ENCODE measurements around the gene PRMT7. TPM values are rescaled to one million over a fixed set of nuclear protein-coding genes. Genes with fewer than 3 reads are reported as not detected.

Gene PRMT7
- polyA plus RNA-seq, 1 donor from 2014 or later = 203 TPM

DNA sequence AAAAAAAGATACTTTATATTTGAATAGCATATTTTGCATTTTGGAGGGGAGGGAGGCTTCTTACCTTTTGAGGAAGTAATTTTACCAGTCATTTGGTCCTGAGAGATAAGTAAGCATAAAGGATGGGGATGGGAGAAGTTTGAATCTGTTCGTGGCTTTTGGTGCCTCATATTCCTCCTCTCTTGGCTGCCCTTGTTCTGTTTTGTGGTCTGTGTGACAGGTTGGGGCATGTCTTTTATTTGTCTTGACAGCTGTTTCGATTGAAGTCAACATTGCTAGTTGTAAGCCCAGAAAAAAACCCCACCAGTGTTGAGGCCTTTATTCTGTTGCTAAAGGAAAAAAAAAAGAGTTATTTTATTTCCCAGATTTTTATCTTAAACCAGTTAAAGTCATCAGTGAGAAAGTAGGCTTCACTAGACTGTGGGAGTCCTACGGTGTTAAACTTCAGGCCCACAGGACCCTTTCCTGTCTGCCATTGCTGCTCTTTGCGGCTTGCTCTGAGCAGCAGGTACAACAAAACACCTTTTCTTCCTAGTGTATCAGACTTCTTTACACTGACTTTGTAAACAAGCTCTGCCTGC lies 35.1 kb upstream of the PRMT7 start:
- Histone ChIP-seq H3K9ac (ENCODE audit: low read length) (no peak overlapping the region), H3K9me3 (ENCODE audit: low read length) (no peaks in the 10 kb centered on the region), H3K4me2 (ENCODE audit: low read length) (no peak overlapping the region), H3F3A (ENCODE audit: insufficient read depth, low read length, poor library complexity, severe bottlenecking) (no peaks in the 10 kb centered on the region), H3K79me2 (replicated peaks; ENCODE audit: insufficient read depth, low read length) (no peaks in the 10 kb centered on the region), H3K9me2 (ENCODE audit: insufficient read depth, low read length) (no peaks in the 10 kb centered on the region), H3K4me3 (ENCODE audit: low read length) (no peak overlapping the region), H4K20me1 (ENCODE audit: insufficient read depth) (no peaks in the 10 kb centered on the region), H3K27ac (ENCODE audit: low read length) (no peak overlapping the region), H3K27me3 (ENCODE audit: insufficient read depth, low read depth, low read length) (no peaks in the 10 kb centered on the region), H3K36me3 (ENCODE audit: insufficient read depth, low read length) (no peaks in the 10 kb centered on the region), H2AFZ (ENCODE audit: low read depth, low read length) (no peak overlapping the region)
- no peak for TF ChIP-seq SMC3 (conservative IDR thresholded peaks at IDR 0.05; ENCODE audit: poor library complexity)
- TF ChIP-seq EZH2 (IDR thresholded peaks at IDR 0.05; ENCODE audit: borderline replicate concordance, insufficient read depth, low read length, poor library complexity, severe bottlenecking) = no peak
- TF ChIP-seq, protein P1, sequence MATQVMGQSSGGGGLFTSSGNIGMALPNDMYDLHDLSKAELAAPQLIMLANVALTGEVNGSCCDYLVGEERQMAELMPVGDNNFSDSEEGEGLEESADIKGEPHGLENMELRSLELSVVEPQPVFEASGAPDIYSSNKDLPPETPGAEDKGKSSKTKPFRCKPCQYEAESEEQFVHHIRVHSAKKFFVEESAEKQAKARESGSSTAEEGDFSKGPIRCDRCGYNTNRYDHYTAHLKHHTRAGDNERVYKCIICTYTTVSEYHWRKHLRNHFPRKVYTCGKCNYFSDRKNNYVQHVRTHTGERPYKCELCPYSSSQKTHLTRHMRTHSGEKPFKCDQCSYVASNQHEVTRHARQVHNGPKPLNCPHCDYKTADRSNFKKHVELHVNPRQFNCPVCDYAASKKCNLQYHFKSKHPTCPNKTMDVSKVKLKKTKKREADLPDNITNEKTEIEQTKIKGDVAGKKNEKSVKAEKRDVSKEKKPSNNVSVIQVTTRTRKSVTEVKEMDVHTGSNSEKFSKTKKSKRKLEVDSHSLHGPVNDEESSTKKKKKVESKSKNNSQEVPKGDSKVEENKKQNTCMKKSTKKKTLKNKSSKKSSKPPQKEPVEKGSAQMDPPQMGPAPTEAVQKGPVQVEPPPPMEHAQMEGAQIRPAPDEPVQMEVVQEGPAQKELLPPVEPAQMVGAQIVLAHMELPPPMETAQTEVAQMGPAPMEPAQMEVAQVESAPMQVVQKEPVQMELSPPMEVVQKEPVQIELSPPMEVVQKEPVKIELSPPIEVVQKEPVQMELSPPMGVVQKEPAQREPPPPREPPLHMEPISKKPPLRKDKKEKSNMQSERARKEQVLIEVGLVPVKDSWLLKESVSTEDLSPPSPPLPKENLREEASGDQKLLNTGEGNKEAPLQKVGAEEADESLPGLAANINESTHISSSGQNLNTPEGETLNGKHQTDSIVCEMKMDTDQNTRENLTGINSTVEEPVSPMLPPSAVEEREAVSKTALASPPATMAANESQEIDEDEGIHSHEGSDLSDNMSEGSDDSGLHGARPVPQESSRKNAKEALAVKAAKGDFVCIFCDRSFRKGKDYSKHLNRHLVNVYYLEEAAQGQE (IDR thresholded peaks at IDR 0.05; ENCODE audit: borderline replicate concordance) = no peak
- no peak for TF ChIP-seq POLR2AphosphoS5 (IDR thresholded peaks at IDR 0.05)
- TF ChIP-seq EP300 (conservative IDR thresholded peaks at IDR 0.05; ENCODE audit: poor library complexity, severe bottlenecking) = no peak
- TF ChIP-seq MXI1 (conservative IDR thresholded peaks at IDR 0.05; ENCODE audit: poor library complexity, severe bottlenecking) = no peak
- TF ChIP-seq, protein P2, sequence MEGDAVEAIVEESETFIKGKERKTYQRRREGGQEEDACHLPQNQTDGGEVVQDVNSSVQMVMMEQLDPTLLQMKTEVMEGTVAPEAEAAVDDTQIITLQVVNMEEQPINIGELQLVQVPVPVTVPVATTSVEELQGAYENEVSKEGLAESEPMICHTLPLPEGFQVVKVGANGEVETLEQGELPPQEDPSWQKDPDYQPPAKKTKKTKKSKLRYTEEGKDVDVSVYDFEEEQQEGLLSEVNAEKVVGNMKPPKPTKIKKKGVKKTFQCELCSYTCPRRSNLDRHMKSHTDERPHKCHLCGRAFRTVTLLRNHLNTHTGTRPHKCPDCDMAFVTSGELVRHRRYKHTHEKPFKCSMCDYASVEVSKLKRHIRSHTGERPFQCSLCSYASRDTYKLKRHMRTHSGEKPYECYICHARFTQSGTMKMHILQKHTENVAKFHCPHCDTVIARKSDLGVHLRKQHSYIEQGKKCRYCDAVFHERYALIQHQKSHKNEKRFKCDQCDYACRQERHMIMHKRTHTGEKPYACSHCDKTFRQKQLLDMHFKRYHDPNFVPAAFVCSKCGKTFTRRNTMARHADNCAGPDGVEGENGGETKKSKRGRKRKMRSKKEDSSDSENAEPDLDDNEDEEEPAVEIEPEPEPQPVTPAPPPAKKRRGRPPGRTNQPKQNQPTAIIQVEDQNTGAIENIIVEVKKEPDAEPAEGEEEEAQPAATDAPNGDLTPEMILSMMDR (IDR thresholded peaks at IDR 0.05; ENCODE audit: poor library complexity, severe bottlenecking) = no peak
- TF ChIP-seq RAD21 (conservative IDR thresholded peaks at IDR 0.05) = no peak
- no peak for TF ChIP-seq TAF1 (IDR thresholded peaks at IDR 0.05; ENCODE audit: low read depth)

DNA sequence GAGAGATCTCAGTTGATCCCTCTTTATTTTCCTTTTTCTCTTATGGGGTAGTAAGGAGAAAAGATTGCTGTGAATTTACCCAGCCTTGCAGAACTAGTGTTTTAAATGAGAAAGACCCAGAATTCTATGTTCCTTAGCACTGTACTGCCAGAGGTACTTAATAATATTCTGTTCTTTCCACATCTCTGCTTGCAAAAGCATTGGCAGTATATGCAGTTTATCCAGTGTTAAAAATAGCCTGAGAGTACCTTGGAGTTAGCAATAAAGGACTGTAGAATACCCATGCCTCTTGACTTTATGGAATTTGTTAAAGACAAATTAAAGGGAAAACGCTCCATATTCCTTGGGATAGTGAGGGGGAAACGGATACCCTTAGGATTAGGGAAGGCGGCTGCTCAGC lies 34.6 kb upstream of the PRMT7 start:
- H3K36me3 ChIP-seq (ENCODE audit: insufficient read depth, low read length) = no peaks in the 10 kb centered on the region
- H3K9me3 ChIP-seq (ENCODE audit: low read length) = no peaks in the 10 kb centered on the region
- H3K27ac ChIP-seq (ENCODE audit: low read length) = no peak overlapping the region
- no peak overlapping the region for H3K9ac ChIP-seq (ENCODE audit: low read length)
- TF ChIP-seq, protein P2 (IDR thresholded peaks at IDR 0.05; ENCODE audit: poor library complexity, severe bottlenecking) = no peak
- TF ChIP-seq TAF1 (IDR thresholded peaks at IDR 0.05; ENCODE audit: low read depth) = no peak
- TF ChIP-seq, protein P1 (IDR thresholded peaks at IDR 0.05; ENCODE audit: borderline replicate concordance) = no peak
- no peak for TF ChIP-seq POLR2AphosphoS5 (IDR thresholded peaks at IDR 0.05)
- no peak for TF ChIP-seq EZH2 (IDR thresholded peaks at IDR 0.05; ENCODE audit: borderline replicate concordance, insufficient read depth, low read length, poor library complexity, severe bottlenecking)
- no peak for TF ChIP-seq EP300 (conservative IDR thresholded peaks at IDR 0.05; ENCODE audit: poor library complexity, severe bottlenecking)
- TF ChIP-seq SMC3 (conservative IDR thresholded peaks at IDR 0.05; ENCODE audit: poor library complexity) = no peak
- no peak for TF ChIP-seq MXI1 (conservative IDR thresholded peaks at IDR 0.05; ENCODE audit: poor library complexity, severe bottlenecking)
- no peak for TF ChIP-seq RAD21 (conservative IDR thresholded peaks at IDR 0.05)
- H3K9me2 ChIP-seq (ENCODE audit: insufficient read depth, low read length) = no peaks in the 10 kb centered on the region
- no peaks in the 10 kb centered on the region for H3K27me3 ChIP-seq (ENCODE audit: insufficient read depth, low read depth, low read length)
- H3K79me2 ChIP-seq (replicated peaks; ENCODE audit: insufficient read depth, low read length) = no peaks in the 10 kb centered on the region
- H2AFZ ChIP-seq (ENCODE audit: low read depth, low read length) = no peak overlapping the region
- H3F3A ChIP-seq (ENCODE audit: insufficient read depth, low read length, poor library complexity, severe bottlenecking) = no peaks in the 10 kb centered on the region
- H4K20me1 ChIP-seq (ENCODE audit: insufficient read depth) = no peaks in the 10 kb centered on the region
- H3K4me3 ChIP-seq (ENCODE audit: low read length) = no peak overlapping the region
- no peak overlapping the region for H3K4me2 ChIP-seq (ENCODE audit: low read length)
